Measurements from ENCODE around the gene CCDC88C. TPM values are rescaled to one million over a fixed set of nuclear protein-coding genes. Genes with fewer than 3 reads are reported as not detected.

CCDC88C gene
- total RNA-seq, 2 experiments from 2014 or later, result 137 to 253 TPM

GRCh38 chr14:91343051-91343450 lies 74.6 kb downstream of the CCDC88C start:
- ChIA-PET CTCF (ENCODE audit: unreplicated experiment) (interaction anchor here (1.3 to 1.7 kb wide), 2 partner anchors 13 to 18 kb away, joined by 5 read pairs; no protein-coding TSS in a partner anchor), POLR2A (interaction anchor here (1.1 to 1.7 kb wide), 3 partner anchors 9 to 11 kb away, joined by 3 read pairs; no protein-coding TSS in a partner anchor)
- Histone ChIP-seq H3K79me2 (ENCODE audit: insufficient read depth, low read depth, low read length) (peaks cover 46% of the 10 kb centered on the region), H3K4me1 (ENCODE audit: insufficient read depth, low read length, poor library complexity, severe bottlenecking) (peaks cover 39% of the 10 kb centered on the region), H4K20me1 (ENCODE audit: insufficient read depth, low read length) (no peaks in the 10 kb centered on the region; the same call in 1 of the 2 replicates), H2AFZ (ENCODE audit: low read length) (no peak overlapping the region), H3K27ac (ENCODE audit: low read depth, low read length, poor library complexity, severe bottlenecking) (peak overlapping the region; percentile 27), H3K9me2 (ENCODE audit: insufficient read depth, low read length) (no peaks in the 10 kb centered on the region), H3K4me2 (ENCODE audit: low read length) (no peak overlapping the region), H3K9me3 (ENCODE audit: low read length) (no peaks in the 10 kb centered on the region), H3K36me3 (ENCODE audit: insufficient read depth, low read length) (peaks cover 88% of the 10 kb centered on the region), H3K4me3 (ENCODE audit: low read depth, low read length, poor library complexity, severe bottlenecking) (no peak overlapping the region)
- TF ChIP-seq CTCF (conservative IDR thresholded peaks at IDR 0.05; ENCODE audit: low read length) (no peak), EZH2phosphoT487 (IDR thresholded peaks at IDR 0.05; ENCODE audit: borderline replicate concordance, low read depth, low read length) (no peak)
- no TSS peak for BruUV-seq (replicated peaks)
- no peak for DNase-seq (ENCODE audit: low spot score)
- intact Hi-C loops (cut with micrococcal nuclease; ENCODE audit: unreplicated experiment), result no loop called here

- H3K4me2 ChIP-seq (ENCODE audit: low read length), result no peak overlapping the region
- DNase-seq (ENCODE audit: low spot score), result no peak
- BruUV-seq (replicated peaks), result no TSS peak
- H3K4me1 ChIP-seq (ENCODE audit: insufficient read depth, low read length, poor library complexity, severe bottlenecking), result peaks cover 35% of the 10 kb centered on the region
- peaks cover 41% of the 10 kb centered on the region for H3K79me2 ChIP-seq (ENCODE audit: insufficient read depth, low read depth, low read length)
- no peak overlapping the region for H3K4me3 ChIP-seq (ENCODE audit: low read depth, low read length, poor library complexity, severe bottlenecking)
- no peak overlapping the region for H3K27ac ChIP-seq (ENCODE audit: low read depth, low read length, poor library complexity, severe bottlenecking)
- POLR2A ChIA-PET, result interaction anchor here (0.7 to 1.7 kb wide), 6 partner anchors 10 to 269 kb away, joined by 3 to 9 read pairs (median 3); no protein-coding TSS in a partner anchor
- no peaks in the 10 kb centered on the region for H3K9me2 ChIP-seq (ENCODE audit: insufficient read depth, low read length)
- peaks cover 95% of the 10 kb centered on the region for H3K36me3 ChIP-seq (ENCODE audit: insufficient read depth, low read length)
- TF ChIP-seq CTCF (conservative IDR thresholded peaks at IDR 0.05; ENCODE audit: low read length) (no peak), EZH2phosphoT487 (IDR thresholded peaks at IDR 0.05; ENCODE audit: borderline replicate concordance, low read depth, low read length) (no peak)
- CTCF ChIA-PET (ENCODE audit: unreplicated experiment), result interaction anchor here (1.7 kb wide), 1 partner anchor 17 kb away, joined by 5 read pairs; no protein-coding TSS in a partner anchor
- H4K20me1 ChIP-seq (ENCODE audit: insufficient read depth, low read length), result no peaks in the 10 kb centered on the region; the same call in 1 of the 2 replicates
- H3K9me3 ChIP-seq (ENCODE audit: low read length), result no peaks in the 10 kb centered on the region
- intact Hi-C loops (cut with micrococcal nuclease; ENCODE audit: unreplicated experiment), result no loop called here
- H2AFZ ChIP-seq (ENCODE audit: low read length), result no peak overlapping the region
These were observed 75.3 kb downstream of the CCDC88C start for GRCh38 chr14:91342206-91342760.

DNA sequence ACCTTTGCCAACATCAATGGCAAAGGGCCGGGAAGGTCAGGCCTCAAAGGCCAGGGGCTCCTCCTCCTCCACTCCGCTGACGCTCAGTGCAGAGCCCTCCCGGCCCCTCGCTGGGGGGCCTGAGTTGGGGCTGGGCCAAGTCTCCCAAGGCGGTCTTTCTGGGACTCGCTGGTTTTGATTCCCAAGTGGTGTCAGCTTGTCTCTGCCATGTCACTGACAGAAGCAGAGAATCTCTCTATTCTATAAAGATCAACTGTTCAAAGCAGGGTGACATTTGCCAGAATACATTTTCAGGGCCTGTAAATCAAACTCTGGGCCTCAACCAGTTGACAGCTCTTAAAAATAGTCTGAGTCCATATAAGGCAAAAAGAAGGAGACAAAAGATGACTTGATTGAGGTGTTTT lies 75.9 kb downstream of the CCDC88C start:
- Histone ChIP-seq H3K36me3 (ENCODE audit: insufficient read depth, low read length) (peaks cover 96% of the 10 kb centered on the region), H4K20me1 (ENCODE audit: insufficient read depth, low read length) (no peaks in the 10 kb centered on the region; the same call in 1 of the 2 replicates), H3K4me1 (ENCODE audit: insufficient read depth, low read length, poor library complexity, severe bottlenecking) (peaks cover 29% of the 10 kb centered on the region), H3K4me3 (ENCODE audit: low read depth, low read length, poor library complexity, severe bottlenecking) (no peak overlapping the region), H3K9me3 (ENCODE audit: low read length) (no peaks in the 10 kb centered on the region), H3K79me2 (ENCODE audit: insufficient read depth, low read depth, low read length) (peaks cover 36% of the 10 kb centered on the region), H2AFZ (ENCODE audit: low read length) (no peak overlapping the region), H3K9me2 (ENCODE audit: insufficient read depth, low read length) (no peaks in the 10 kb centered on the region), H3K4me2 (ENCODE audit: low read length) (no peak overlapping the region), H3K27ac (ENCODE audit: low read depth, low read length, poor library complexity, severe bottlenecking) (no peak overlapping the region)
- no peak for TF ChIP-seq EZH2phosphoT487 (IDR thresholded peaks at IDR 0.05; ENCODE audit: borderline replicate concordance, low read depth, low read length)
- no peak for TF ChIP-seq CTCF (conservative IDR thresholded peaks at IDR 0.05; ENCODE audit: low read length)
- intact Hi-C loops (cut with micrococcal nuclease; ENCODE audit: unreplicated experiment), result no loop called here
- BruUV-seq (replicated peaks), result TSS peak; percentile 26
- CTCF ChIA-PET (ENCODE audit: unreplicated experiment), result no interaction called here
- POLR2A ChIA-PET, result interaction anchor here (0.7 to 1.7 kb wide), 7 partner anchors 9 to 269 kb away, joined by 3 to 9 read pairs (median 3); no protein-coding TSS in a partner anchor
- DNase-seq (ENCODE audit: low spot score), result no peak

Data from OCI-LY7 (cell line).